Breast epithelium (tissue), 3 donors: ENCODE data around the gene GABRB3.

ENCODE experiments used
- CTCF ChIP-seq, 3 donors: fragments of 450-650 bp; IDR thresholded peaks; one replicate each; pipeline ENCODE4 v1.5.1; 2016 to 2017; ENCODE audit warnings: antibody characterized with exemption in 3 of 3, mild to moderate bottlenecking in 3 of 3, moderate library complexity in 3 of 3
- POLR2AphosphoS5 ChIP-seq, 3 donors: sonication (generic); formaldehyde crosslinking; IDR thresholded peaks; one replicate each; pipeline ENCODE4 v1.6.1; 2017; ENCODE audit warnings: antibody characterized with exemption in 3 of 3

GRCh38 chr15:26665957-26666791 lies 106.7 kb downstream of the GABRB3 start:
- TF ChIP-seq CTCF (IDR thresholded peaks at IDR 0.05) = no peak
- TF ChIP-seq POLR2AphosphoS5 (IDR thresholded peaks at IDR 0.05) = no peak
